NCI-H1092 treated with DMSO at 0.1 percent for 48 hours (cell line): ENCODE data around the gene NRARP.
A peak's percentile ranks its signal among the peaks of the same experiment; 100 is the strongest.

ENCODE experiments used
- DNase-seq: peaks from one replicate; lab custom pipeline; 2025; lab: John Stamatoyannopoulos, UW

Gene NRARP

GRCh38 chr9:137310189-137311052, 8.3 kb upstream of the NRARP start:
- DNase-seq, result no peak

- no peak for DNase-seq
Observed at GRCh38 chr9:137309368-137310188, 7.5 kb upstream of the NRARP start.

- no peak for DNase-seq
Observed at GRCh38 chr9:137308057-137308619, 6.1 kb upstream of the NRARP start.

- DNase-seq, result no peak
Observed at GRCh38 chr9:137307255-137308056, 5.4 kb upstream of the NRARP start.

GRCh38 chr9:137306850-137307254, 4.8 kb upstream of the NRARP start:
- DNase-seq, result no peak

GRCh38 chr9:137306066-137306849, 4.2 kb upstream of the NRARP start:
- no peak for DNase-seq

GRCh38 chr9:137305798-137306065, 3.7 kb upstream of the NRARP start:
- DNase-seq, result no peak

GRCh38 chr9:137305060-137305797, 3.2 kb upstream of the NRARP start:
- DNase-seq, result peak; percentile 41

- DNase-seq, result no peak
Observed at GRCh38 chr9:137304383-137305059, 2.5 kb upstream of the NRARP start.

GRCh38 chr9:137303893-137304382, 1.9 kb upstream of the NRARP start:
- no peak for DNase-seq

- DNase-seq, result no peak
Observed at GRCh38 chr9:137303151-137303892, 1.3 kb upstream of the NRARP start.

GRCh38 chr9:137302449-137303150, 529 bp upstream of the NRARP start:
- DNase-seq, result peak; percentile 61

GRCh38 chr9:137301081-137301947, 757 bp downstream of the NRARP start:
- DNase-seq, result peak; percentile 27

- DNase-seq, result no peak
Observed at GRCh38 chr9:137300567-137301080, 1.4 kb downstream of the NRARP start.

- no peak for DNase-seq
Observed at GRCh38 chr9:137299938-137300337, 2.1 kb downstream of the NRARP start.

GRCh38 chr9:137299203-137299565, 2.9 kb downstream of the NRARP start:
- no peak for DNase-seq
